ENCODE data around the gene COL5A1. TPM values are rescaled to one million over a fixed set of nuclear protein-coding genes. Genes with fewer than 3 reads are reported as not detected.

The COL5A1 gene
- total RNA-seq, 1 donor from 2014 or later = 99.6 TPM

- DNase-seq (ENCODE audit: low spot score in 2 of 2) = no peak
- no peaks in the 10 kb centered on the region for H3K9me3 ChIP-seq
- no peaks in the 10 kb centered on the region for H3K27me3 ChIP-seq
- H3K27ac ChIP-seq = no peak overlapping the region
- no peak for TF ChIP-seq CTCF (IDR thresholded peaks at IDR 0.05)
- peaks cover 0 to 3% of the 10 kb centered on the region in 2 donors for H3K4me1 ChIP-seq
- intact Hi-C loops (cut with DNase I) = no loop called here
- H3K36me3 ChIP-seq = peaks cover 29 to 32% of the 10 kb centered on the region in 2 donors
- no peak overlapping the region for H3K4me3 ChIP-seq
Measured at GRCh38 chr9:134737842-134738580, 96.4 kb downstream of the COL5A1 start.

- DNase-seq (ENCODE audit: low spot score in 2 of 2) = peak in 1 of 2 donors; percentile 79
- intact Hi-C loops (cut with DNase I) = loop anchor here (1.0 kb wide), 2 partner anchors 41 to 290 kb away; no protein-coding TSS in a partner anchor
Measured at GRCh38 chr9:134738869-134739659, 97.5 kb downstream of the COL5A1 start.

GRCh38 chr9:134739660-134739968, 98.0 kb downstream of the COL5A1 start:
- no peak for DNase-seq (ENCODE audit: low spot score in 2 of 2)
- intact Hi-C loops (cut with DNase I) = loop anchor here (1.0 kb wide), 2 partner anchors 41 to 290 kb away; no protein-coding TSS in a partner anchor
- Histone ChIP-seq H3K4me1 (no peaks in the 10 kb centered on the region), H3K27me3 (no peaks in the 10 kb centered on the region), H3K36me3 (peaks cover 33 to 48% of the 10 kb centered on the region in 2 donors), H3K4me3 (no peak overlapping the region), H3K9me3 (no peaks in the 10 kb centered on the region), H3K27ac (no peak overlapping the region)
- no peak for TF ChIP-seq CTCF (IDR thresholded peaks at IDR 0.05)

More at GRCh38 chr9:134738869-134739659, 97.5 kb downstream of the COL5A1 start:
- peaks cover 29 to 42% of the 10 kb centered on the region in 2 donors for H3K36me3 ChIP-seq
- H3K27me3 ChIP-seq = no peaks in the 10 kb centered on the region
- no peaks in the 10 kb centered on the region for H3K9me3 ChIP-seq
- peak overlapping the region in 1 of 2 donors; percentile 31 for H3K27ac ChIP-seq
- no peaks in the 10 kb centered on the region for H3K4me1 ChIP-seq
- TF ChIP-seq CTCF (IDR thresholded peaks at IDR 0.05) = peak; percentile 89 to 93 (median 90)
- no peak overlapping the region for H3K4me3 ChIP-seq

- no peaks in the 10 kb centered on the region for H3K4me1 ChIP-seq
- no peaks in the 10 kb centered on the region for H3K9me3 ChIP-seq
- peaks cover 33 to 52% of the 10 kb centered on the region in 2 donors for H3K36me3 ChIP-seq
- TF ChIP-seq CTCF (IDR thresholded peaks at IDR 0.05) = no peak
- H3K27me3 ChIP-seq = no peaks in the 10 kb centered on the region
- intact Hi-C loops (cut with DNase I) = loop anchor here (5.0 kb wide), 1 partner anchor 568 kb away; no protein-coding TSS in a partner anchor
- no peak for DNase-seq (ENCODE audit: low spot score in 2 of 2)
- no peak overlapping the region for H3K4me3 ChIP-seq
- no peak overlapping the region for H3K27ac ChIP-seq
Measured at GRCh38 chr9:134740071-134740470, 98.5 kb downstream of the COL5A1 start.

GRCh38 chr9:134741846-134742245, 100.2 kb downstream of the COL5A1 start:
- H3K4me1 ChIP-seq = no peaks in the 10 kb centered on the region
- H3K36me3 ChIP-seq = peaks cover 38 to 70% of the 10 kb centered on the region in 2 donors
- no peak for DNase-seq (ENCODE audit: low spot score in 2 of 2)
- intact Hi-C loops (cut with DNase I) = loop anchor here (5.0 kb wide), 1 partner anchor 570 kb away; no protein-coding TSS in a partner anchor
- H3K27ac ChIP-seq = no peak overlapping the region
- no peak for TF ChIP-seq CTCF (IDR thresholded peaks at IDR 0.05)
- H3K4me3 ChIP-seq = no peak overlapping the region
- no peaks in the 10 kb centered on the region for H3K27me3 ChIP-seq
- H3K9me3 ChIP-seq = no peaks in the 10 kb centered on the region
